ENCODE measurements around the gene C1orf122. TPM values are rescaled to one million over a fixed set of nuclear protein-coding genes. Genes with fewer than 3 reads are reported as not detected.

The C1orf122 gene
- total RNA-seq, 4 donors from 2014 or later = 38.6 to 52.6 (median 47.0) TPM

DNA sequence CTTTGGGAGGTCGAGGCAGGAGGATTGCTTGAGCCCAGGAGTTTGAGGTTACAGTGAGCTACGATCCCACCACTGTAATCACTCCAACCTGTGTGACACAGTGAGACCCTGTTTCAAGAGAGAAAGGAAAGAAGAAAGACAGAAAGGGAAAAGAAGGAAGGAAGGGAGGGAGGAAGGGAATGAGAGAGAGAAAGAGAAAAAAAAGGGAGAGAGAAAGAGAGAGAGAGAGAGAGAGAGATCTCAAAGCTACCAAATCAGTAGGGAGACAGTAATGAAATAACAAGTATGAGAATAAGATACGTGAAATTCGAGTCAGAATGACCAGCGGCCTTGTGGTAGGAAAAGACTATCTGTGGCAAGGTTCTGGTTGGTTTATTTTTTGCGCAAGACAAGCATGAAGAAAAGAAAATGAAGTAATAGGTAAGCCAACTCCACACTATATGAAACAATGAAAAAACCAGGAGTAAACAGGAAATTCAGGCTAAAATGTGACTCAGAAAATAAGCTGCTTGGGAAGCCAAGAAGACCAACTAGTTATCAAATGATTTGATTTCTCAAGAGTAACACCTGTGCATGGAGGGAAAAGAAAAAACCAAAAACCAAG lies 42.9 kb downstream of the C1orf122 start:
- TF ChIP-seq, protein P1, sequence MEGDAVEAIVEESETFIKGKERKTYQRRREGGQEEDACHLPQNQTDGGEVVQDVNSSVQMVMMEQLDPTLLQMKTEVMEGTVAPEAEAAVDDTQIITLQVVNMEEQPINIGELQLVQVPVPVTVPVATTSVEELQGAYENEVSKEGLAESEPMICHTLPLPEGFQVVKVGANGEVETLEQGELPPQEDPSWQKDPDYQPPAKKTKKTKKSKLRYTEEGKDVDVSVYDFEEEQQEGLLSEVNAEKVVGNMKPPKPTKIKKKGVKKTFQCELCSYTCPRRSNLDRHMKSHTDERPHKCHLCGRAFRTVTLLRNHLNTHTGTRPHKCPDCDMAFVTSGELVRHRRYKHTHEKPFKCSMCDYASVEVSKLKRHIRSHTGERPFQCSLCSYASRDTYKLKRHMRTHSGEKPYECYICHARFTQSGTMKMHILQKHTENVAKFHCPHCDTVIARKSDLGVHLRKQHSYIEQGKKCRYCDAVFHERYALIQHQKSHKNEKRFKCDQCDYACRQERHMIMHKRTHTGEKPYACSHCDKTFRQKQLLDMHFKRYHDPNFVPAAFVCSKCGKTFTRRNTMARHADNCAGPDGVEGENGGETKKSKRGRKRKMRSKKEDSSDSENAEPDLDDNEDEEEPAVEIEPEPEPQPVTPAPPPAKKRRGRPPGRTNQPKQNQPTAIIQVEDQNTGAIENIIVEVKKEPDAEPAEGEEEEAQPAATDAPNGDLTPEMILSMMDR (IDR thresholded peaks at IDR 0.05) = no peak
- no peak for TF ChIP-seq POLR2A (IDR thresholded peaks at IDR 0.05)
- 77 to 85% methylated on average over 6 of the region's 6 CpGs for WGBS, 2 donors
- DNase-seq (ENCODE audit: low spot score in 2 of 2) = no peak
- no peak overlapping the region for H3K4me3 ChIP-seq (ENCODE audit: low read depth, poor library complexity, severe bottlenecking)
- intact Hi-C loops (cut with DNase I; ENCODE audit: low total_unique reads) = no loop called here

DNA sequence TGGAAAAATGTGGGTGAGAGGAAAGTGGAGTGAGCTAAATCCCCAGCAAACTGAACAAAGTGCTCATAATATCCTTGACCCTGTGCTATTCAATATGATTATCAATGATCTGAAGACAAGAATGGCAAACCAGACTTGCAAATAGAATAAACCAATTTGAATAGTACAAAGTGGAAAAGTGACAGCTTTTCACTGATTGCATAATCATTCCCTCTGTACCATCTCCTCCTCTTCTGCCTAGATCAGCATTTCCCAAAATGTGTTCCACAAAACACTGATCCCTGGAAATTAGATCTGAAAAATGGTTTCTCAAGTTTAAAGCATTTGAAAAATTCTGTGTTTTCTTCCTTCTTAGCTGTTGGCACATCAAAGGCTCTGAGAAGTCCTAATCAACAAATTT lies 43.7 kb downstream of the C1orf122 start:
- no peak for TF ChIP-seq POLR2A (IDR thresholded peaks at IDR 0.05)
- TF ChIP-seq, protein P1 (IDR thresholded peaks at IDR 0.05) = no peak
- no peak overlapping the region for H3K4me3 ChIP-seq (ENCODE audit: low read depth, poor library complexity, severe bottlenecking)
- intact Hi-C loops (cut with DNase I; ENCODE audit: low total_unique reads) = no loop called here
- no peak for DNase-seq (ENCODE audit: low spot score in 2 of 2)

DNA sequence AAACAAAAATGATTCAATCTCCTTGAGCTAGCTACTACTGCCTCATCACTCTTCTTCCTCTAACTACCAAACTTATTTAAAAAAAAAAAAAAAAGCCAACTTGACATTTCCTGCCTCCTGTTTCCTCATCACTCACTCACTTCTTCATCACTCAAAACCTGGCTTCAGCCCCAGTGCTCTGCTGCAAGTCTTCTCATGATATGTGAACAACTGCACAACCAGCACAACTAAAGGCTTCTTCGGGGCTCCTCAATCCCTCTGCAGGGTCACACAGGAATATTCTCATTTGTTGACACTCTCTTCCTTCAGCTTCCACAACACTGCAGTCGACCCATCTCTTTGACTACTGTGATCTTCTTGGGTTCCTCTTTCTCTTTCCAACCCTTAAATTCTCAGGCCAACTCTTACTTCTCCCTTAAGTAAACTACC lies 44.2 kb downstream of the C1orf122 start:
- DNase-seq (ENCODE audit: low spot score in 2 of 2) = no peak
- intact Hi-C loops (cut with DNase I; ENCODE audit: low total_unique reads) = no loop called here
- TF ChIP-seq, protein P1 (IDR thresholded peaks at IDR 0.05) = no peak
- TF ChIP-seq POLR2A (IDR thresholded peaks at IDR 0.05) = no peak
- no peak overlapping the region for H3K4me3 ChIP-seq (ENCODE audit: low read depth, poor library complexity, severe bottlenecking)
- WGBS, 2 donors = 76 to 80% methylated on average over 2 of the region's 2 CpGs

GRCh38 chr1:37853157-37853556 lies 45.6 kb downstream of the C1orf122 start:
- no peak overlapping the region for H3K4me3 ChIP-seq (ENCODE audit: low read depth, poor library complexity, severe bottlenecking)
- TF ChIP-seq, protein P1 (IDR thresholded peaks at IDR 0.05) = no peak
- no peak for TF ChIP-seq POLR2A (IDR thresholded peaks at IDR 0.05)
- no peak for DNase-seq (ENCODE audit: low spot score in 2 of 2)
- intact Hi-C loops (cut with DNase I; ENCODE audit: low total_unique reads) = no loop called here

DNA sequence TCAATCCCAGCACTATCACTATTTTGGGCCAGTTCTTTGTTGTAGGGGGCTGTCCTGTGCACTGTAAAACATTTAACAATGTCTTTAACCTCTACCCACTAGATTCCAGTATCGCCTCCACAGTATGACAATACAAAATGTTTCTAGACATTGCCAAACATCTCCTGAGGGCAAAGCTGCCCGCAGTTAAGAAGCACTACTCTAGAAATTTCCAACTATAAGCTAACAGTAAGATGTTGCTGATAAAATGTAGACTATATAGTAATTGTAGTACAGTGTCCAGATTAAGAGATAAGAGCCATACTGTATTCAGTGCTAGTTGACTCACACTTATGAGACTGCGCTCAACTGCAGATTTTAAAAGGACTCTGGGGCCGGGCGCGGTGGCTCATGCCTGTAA lies 46.8 kb downstream of the C1orf122 start:
- WGBS, 2 donors = 79 to 93% methylated on average over 6 of the region's 6 CpGs
- H3K4me3 ChIP-seq (ENCODE audit: low read depth, poor library complexity, severe bottlenecking) = no peak overlapping the region

More for the DNA sequence above, 46.8 kb downstream of the C1orf122 start:
- TF ChIP-seq, protein P1 (IDR thresholded peaks at IDR 0.05) = no peak
- no peak for TF ChIP-seq POLR2A (IDR thresholded peaks at IDR 0.05)
- DNase-seq (ENCODE audit: low spot score in 2 of 2) = no peak
- intact Hi-C loops (cut with DNase I; ENCODE audit: low total_unique reads) = no loop called here

Other genes starting within 250 kb of the C1orf122 start
- 10 to 100 TPM; 25.1 to 58.2 (median 34.2) TPM for gene GNL2, start 211.9 kb upstream of the C1orf122 start, total RNA-seq
- gene RSPO1, start 172.9 kb upstream of the C1orf122 start, total RNA-seq = 1 to 10 TPM; 1.1 to 9.4 (median 6.2) TPM
- 1 to 10 TPM; 1.0 to 3.2 (median 1.8) TPM for gene CDCA8, start 115.3 kb upstream of the C1orf122 start, total RNA-seq
- 1 to 10 TPM in 1 of 4 donors, under 1 TPM in 1, not detected in 2; 0.37 to 1.5 TPM for gene EPHA10, start 42.7 kb upstream of the C1orf122 start, total RNA-seq
- 1 to 10 TPM; 5.0 to 6.7 (median 6.3) TPM for gene MANEAL, start 13.9 kb upstream of the C1orf122 start, total RNA-seq
- gene YRDC, start 418 bp downstream of the C1orf122 start, total RNA-seq = 10 to 100 TPM; 26.7 to 33.9 (median 27.9) TPM
- gene MTF1, start 51.8 kb downstream of the C1orf122 start, total RNA-seq = 1 to 10 TPM; 6.7 to 9.6 (median 7.7) TPM
- 10 to 100 TPM; 12.9 to 23.3 (median 18.7) TPM for gene INPP5B, start 139.3 kb downstream of the C1orf122 start, total RNA-seq
- gene SF3A3, start 182.2 kb downstream of the C1orf122 start, total RNA-seq = 10 to 100 TPM; 33.6 to 68.9 (median 36.9) TPM
- gene FHL3, start 197.7 kb downstream of the C1orf122 start, total RNA-seq = 10 to 100 TPM; 20.1 to 25.8 (median 21.9) TPM
- gene UTP11, start 204.9 kb downstream of the C1orf122 start, total RNA-seq = 10 to 100 TPM; 34.6 to 49.8 (median 37.9) TPM
- gene POU3F1, start 239.0 kb downstream of the C1orf122 start, total RNA-seq = 10 to 100 TPM; 19.1 to 53.3 (median 35.4) TPM

All from lower leg skin (tissue), 4 donors.